SK-N-MC (cell line): Measurements from ENCODE around the gene PHC3.

Experiments
- EZH2 ChIP-seq: fragments of 200-600 bp; sonication (generic); IDR thresholded peaks from one replicate; pipeline ENCODE4 v1.6.1; 2017; ENCODE audit warnings: antibody characterized with exemption
- FOXP2 ChIP-seq: optimal IDR thresholded peaks from 2 replicates; pipeline ENCODE3; 2011; ENCODE audit warnings: mild to moderate bottlenecking, moderate library complexity; ENCODE audit not compliant: insufficient read depth; ENCODE audit errors: extremely low read length, control extremely low read depth
- POLR2AphosphoS5 ChIP-seq: IDR thresholded peaks from 2 replicates; pipeline ENCODE4 v1.6.1; 2012; ENCODE audit warnings: mild to moderate bottlenecking, low read depth, low read length, borderline replicate concordance

DNA sequence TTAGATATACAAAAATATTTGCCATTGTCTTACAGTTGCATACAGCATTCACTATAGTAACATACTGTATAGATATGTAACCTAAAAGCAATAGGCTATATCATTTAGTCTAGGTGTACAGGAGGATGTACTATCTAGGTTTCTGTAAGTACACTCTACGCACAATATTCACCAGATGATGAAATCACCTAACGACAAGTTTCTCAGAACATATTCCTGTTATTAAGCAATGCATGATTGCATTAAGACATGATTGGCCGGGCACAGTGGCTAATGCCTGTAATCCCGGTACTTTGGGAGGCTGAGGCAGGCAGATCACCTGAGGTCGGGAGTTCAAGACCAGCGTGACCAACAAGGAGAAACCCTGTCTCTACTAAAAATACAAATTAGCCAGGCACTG lies 26.2 kb upstream of the PHC3 start:
- TF ChIP-seq POLR2AphosphoS5 (no peak), EZH2 (no peak), FOXP2 (no peak)
